HG02970 (cell line): ENCODE results near the gene CELF6.

Experiments
- ATAC-seq: cut with Tn5 transposase; IDR thresholded peaks from one replicate; pipeline ENCODE4 v1.9.1; 2021; ENCODE audit warnings: mild to moderate bottlenecking, moderate library complexity, moderate number of reproducible peaks; ENCODE audit not compliant: unreplicated experiment, low FRiP score

Gene CELF6

DNA sequence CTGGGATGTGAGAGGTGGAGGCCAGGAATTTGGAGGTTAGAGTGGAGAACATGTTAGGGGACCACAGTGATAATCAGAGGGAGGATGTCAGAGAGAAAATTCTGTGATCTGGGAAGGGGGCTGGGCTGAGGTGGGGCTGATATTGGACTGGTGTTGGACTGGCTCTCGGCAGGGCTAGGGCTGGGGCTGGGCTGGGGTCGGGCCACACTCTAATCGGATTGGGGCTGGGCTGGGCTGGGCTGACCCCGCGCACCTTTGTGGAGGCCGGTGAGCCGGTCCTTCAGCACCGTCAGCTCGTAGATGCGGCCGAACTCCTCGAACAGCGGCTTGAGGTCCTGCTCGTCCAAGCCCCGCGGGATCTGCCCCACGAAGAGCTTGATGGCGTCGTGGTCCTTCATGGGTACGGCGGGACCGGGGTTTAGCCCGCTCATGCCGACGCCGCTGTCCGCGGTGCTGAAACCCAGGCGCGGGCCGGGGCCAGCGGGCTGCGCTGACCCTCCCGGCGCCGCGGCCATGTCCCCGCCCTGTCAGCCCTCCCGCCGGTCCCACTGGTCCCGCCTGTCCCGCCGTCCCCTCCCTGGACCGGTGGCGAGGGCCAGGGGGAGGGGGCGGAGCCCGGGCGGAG lies 485 bp downstream of the CELF6 start:
- peak; percentile 31 for ATAC-seq

DNA sequence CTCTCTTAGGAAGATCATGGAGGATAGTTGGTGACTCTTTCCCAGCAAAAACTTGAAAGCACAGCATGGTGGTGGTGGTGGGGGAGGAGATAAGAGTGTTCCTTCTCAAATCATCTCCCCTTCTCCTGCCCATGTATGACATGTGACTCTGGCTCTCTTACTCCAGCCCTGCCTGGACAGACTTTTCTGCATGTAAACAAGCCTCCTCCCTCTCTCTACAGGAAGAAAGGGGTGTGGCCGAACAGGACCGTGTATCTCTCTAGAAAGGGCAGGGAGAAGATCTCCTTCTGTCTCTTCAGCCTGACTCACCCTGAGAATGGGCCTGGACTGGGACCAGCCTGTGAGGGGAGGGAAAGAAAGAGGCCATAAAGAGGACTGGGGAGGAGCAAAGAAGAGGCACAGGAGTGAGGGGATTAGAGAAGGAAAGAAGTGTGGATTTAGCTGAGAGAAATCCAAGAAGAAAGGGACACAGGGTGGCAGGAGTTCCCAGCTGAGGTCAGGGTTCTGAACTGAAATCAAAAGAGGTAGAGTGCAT lies 1.5 kb downstream of the CELF6 start:
- no peak for ATAC-seq

DNA sequence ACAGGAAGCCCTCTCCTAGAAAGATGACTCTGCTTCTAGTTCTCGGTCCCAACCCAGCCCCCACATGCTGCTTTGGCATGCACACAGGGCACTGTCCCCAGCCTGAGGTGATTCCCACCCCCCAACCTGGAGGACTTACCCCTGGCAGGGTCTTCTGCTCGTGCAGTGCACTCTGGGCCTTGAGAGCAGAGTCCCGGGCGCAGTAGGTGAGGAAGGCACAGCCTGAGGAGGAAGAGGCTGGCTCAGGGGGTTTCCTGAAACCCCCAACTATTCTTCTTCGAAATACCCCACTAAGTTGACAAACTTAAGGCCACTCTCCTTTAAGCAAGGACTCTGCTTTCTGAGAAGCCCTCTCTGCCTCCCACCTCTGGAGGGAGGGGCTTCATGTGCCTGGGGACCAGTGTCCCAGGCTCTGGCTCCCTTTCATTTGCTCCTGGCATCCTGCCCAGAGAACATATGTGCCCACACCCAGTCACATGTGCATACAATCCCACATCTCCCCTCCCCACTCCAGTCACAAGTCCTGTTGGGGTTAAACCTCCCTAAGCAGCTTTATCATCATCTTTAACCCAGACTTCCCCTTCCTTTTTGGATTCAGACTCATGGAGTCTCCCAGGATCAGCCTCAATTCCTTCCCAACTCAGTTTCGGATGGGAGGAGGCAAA lies 4.1 kb downstream of the CELF6 start:
- ATAC-seq, result no peak

DNA sequence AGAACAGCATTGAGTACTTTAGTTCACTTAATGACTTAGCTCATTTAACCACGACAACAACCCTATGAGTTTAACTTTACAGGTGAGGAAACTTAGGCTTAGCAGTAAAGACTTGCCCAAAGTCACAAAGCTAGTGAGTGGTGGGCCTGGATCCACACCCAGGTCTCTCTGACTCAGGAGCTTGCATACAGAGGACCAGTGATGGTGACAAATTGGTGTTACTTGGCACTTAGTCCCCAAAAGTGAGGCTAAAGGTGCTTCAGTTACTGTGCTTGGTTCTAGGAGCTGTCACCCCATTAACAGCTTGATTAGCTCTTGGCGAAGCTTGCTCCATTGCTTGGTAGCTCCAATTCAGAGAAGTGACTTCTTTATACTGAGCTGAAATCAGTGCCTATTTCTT lies 6.1 kb downstream of the CELF6 start:
- ATAC-seq, result no peak

DNA sequence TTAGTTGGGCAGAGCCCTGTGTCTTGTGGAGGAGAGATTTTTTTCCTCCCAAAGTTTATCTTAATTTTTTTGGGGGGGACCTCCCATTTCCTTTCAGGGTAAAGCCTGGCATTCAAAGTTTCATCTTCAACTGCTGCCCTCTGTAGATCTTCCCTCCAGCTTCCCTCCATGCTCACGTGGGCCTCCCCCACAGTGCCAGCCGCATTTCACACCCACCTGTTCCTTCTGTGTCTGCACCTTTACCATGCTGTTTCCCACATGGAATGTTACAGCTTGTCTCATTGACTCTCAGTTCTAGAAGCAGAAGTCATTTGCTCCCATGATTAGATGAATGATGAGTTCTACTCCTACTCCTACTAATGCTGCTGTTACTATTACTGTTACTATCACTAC lies 6.5 kb downstream of the CELF6 start:
- no peak for ATAC-seq

DNA sequence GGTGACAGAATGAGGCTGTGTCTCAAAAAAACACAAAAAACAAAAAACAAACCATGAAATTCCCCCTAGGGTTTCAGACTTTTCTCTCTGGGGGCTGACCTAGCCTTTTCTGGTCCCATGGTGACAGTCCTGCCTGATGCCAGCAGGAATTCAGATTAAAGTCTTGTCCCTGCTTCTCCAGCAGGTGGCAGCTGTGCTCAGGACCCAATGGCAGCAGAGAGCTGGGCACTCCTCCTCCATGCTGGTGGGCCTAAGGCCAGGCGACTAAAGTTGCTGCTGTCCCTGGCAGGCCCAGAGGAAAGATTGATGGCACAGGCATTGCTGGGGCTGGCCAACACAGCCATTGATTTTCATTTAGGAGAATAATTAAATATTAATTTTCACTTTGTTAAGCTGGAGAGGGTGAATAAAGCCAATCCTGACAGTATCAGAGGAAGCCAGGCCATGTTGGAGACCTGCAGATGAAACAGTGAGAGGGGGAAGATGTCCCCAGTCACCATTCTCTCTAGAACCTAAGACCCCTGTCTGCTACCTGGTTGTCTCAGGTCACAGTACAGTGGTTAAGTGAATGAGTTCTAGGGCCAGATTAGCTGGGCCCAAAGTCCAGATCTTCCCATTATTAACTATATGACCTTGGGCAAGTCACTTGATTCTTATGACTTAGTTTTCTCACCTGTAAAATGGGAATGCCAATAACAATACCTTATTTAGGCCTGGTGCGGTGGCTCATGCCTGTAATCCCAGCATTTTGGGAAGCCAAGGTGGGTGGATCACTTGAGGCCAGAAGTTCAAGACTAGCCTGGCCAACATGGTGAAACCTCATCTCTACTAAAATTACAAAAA lies 7.1 kb downstream of the CELF6 start:
- ATAC-seq, result no peak

DNA sequence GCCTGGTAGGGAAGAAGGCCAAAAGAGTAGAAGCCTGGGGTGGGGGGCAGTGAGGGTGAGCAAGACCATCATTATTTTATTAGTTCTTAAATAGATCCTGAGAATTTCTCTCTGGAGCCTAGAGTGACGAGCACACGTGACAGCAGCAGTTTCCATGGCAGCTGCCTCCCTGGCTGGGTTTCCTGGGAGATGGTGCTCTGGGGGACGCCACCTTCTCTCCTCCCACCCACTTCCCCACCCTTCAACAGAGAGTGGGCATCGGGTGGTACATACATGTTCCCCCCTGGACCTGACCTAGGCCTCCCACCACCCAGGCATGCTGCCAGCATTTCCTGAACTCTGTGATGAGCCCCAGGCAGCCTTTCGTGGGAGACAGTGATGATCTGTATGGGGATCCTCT lies 12.9 kb downstream of the CELF6 start:
- no peak for ATAC-seq

DNA sequence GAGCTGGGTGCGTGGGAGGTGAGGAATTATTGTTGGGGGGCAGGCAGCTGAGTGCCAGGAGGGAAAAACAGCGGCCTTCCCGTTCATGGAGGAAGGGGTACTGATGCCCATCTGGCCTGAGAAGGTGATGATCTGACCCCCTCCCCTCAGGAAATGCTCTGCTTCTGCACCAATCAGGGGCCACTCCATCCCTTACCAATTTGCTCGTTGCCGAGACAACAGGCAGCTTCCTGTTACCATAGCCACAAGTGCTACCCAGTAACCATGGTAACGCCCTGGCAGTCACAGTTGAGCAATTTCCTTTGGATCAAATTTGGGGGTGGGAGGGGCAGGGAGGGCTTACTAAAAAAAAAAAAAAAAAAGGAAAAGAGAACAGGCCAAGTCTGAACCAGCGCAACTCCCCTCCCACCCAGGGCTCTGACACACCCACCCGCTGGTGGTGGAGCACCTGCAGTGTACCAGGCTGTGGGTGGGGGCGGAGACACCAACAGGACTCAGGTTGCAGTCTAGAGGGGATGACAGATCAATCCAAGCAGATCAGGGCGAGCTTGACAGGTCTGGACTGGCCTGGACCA lies 13.7 kb downstream of the CELF6 start:
- no peak for ATAC-seq

DNA sequence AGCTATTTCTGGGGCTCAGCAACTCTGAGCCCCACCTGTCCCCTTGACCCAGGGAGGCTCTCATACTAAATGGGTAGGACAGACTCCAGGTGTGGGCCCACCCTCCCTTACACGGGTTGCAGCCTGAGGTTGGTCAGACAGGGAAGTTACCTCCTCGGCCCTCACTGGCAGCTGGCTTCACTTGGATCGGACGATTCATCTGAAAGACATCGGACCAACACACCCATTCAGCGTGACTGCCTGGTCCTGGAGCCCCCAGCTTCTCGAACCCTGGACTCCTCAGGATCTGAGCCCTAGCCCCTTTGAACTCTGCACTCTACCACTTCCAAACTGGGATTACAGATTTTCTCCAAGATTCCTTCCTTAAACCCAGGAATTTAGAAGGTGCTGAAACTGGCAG lies 15.4 kb downstream of the CELF6 start:
- no peak for ATAC-seq

DNA sequence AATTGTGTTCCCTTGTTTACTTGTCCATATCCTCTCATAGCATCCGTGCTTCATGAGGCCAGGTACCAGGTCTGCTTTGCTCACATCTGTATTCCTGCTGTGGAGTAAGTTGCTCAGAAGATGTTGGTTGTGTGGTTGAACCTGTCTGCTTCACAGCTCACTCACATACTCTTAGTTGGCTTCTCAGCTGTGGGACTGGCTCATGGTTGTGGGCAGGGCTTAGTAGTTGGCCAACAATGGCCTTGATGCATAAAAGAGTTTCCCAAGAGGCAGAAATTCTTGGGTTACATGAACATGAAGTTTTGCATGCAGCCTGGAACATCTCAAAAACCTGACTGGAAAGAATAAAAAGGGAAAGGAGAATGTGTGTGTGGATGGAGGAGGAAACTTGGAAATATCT lies 17.0 kb downstream of the CELF6 start:
- no peak for ATAC-seq

DNA sequence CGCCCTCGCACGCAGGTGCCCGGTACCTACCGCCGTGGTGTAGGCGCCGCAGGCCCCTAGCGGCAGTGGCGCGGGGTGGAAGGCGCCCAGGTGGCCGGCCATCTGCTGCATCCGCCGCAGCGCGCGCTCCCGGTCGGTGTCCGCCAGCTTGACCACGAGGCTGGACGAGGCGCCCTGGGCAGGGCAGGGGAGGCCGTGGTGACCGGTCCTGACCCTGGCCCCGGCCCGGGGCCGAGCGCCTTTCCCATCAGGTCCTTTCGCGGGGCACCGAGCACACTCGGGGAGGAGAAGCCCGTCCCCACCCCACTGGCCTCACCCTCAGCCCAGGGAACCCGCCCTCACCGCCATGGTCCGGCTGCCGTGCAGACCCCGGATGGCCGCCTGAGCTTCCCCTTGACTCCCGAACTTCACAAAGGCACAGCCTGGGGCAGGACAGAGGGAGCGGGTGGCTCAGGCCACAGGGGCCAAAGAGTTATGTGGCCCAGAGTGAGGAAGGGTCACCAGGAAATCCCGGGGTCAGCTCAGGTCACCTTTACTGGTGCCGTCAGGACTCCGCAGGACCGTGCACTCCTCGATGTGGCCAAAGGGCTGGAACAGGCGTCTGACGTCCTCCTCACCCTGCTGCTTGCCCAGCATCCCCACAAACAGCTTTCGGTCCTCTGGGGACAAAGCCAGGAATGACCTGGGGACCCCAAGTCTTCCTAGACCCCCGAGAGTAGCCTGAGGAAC lies 30.2 kb downstream of the CELF6 start:
- ATAC-seq, result no peak

DNA sequence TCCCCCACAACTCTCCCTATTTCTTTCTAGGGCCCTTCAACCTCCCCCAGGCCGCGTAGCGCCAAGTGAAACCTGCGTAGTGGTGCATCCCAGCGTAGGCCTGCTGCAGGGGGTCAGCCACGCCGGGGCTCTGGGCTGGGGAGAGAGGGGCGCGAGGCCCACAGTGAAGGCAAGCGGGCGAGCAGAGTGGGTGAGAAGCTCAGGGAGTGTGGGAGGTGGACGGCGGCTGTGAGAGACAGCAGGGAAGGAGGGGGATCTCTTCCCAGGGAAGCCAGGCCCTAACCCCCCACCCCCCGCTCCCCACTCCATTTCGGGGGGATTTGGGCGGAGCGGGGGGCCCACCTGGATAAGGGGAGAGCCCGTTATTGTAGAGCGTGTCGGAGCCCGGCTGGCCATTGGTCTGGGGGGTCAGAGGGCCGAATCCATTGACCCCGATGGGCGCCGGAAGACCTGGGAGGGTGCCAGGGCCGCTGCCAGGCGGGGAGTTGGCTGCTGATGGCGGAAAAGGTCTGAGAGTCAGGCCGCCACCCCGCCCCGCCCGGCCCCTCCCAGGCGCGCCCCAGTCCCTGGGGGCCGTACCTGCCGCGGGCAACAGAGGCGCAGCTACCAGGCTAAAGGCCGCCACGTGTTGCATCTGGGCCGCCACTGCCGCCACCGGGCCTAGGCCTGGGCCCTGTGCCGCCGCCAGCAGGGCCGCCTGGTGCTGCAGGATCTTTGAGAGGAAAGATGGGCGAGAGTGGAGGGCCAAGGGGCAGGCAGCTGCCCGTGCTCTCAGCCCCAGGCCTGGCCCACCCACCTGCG lies 31.0 kb downstream of the CELF6 start:
- no peak for ATAC-seq

DNA sequence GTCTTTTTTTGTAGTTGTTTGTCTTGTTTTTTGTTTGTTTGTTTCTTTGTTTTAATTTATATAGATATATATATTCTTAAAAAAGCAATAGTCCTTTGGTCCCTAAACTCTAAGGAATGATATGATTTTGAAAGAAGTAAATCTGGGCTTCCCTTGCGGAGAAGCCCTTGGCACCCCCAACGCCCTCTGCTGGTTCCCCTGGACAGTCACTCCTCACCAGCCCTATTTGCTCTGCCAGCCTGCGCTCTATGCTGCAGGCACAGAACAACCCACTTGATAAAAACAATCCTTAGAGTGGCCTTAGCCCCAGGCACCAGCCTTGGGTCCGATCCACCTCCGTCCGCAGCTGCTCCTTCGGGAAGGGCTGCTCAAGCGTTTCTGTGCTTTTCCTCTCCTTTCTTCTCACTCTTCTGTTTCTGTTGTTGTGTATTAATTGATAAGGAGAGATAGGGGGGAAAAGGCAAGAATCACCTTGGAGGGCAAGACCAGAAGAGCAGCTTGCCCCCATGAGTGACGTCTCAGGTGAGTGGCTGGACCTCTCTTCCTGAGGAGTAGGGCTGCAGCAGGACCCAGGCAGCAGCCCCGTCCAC lies 33.9 kb downstream of the CELF6 start:
- no peak for ATAC-seq

DNA sequence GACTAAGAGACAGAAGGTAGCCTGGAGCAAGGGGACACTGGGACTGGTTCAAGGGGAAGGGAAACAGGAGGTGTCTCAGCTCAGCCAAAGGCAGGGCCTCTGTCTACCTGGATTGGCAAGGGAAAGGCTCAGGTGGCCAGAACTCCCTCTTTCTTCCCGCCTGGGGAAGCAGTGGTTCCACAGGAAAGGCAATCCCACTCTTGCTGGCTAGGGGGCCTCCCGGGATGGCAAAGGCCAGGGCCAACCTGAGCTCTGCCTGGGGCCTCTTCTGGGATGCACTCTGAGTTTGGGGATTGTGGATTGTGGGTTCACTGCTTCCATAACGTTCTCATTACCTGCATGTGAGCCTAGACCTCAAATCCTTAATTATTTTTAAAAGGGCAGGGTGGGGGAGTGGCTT lies 34.6 kb downstream of the CELF6 start:
- no peak for ATAC-seq

DNA sequence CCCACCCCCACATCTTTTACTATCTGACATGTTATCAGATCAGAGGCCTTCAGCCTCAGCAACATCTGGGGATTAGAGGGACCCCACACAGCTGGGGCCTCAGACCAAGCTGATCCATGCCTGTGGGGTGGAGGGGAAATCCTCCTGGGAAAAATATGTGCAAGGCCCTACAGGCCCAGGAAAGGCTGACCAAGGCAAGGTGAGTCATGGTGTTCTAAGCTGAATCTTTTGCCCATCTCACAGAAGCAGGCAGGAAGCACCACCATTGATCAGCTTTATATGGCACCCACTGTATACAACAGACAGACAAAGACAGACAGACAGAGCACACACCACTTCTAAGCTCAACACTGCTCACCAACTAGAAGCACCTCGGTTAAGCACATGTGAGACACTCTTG lies 35.2 kb downstream of the CELF6 start:
- no peak for ATAC-seq

DNA sequence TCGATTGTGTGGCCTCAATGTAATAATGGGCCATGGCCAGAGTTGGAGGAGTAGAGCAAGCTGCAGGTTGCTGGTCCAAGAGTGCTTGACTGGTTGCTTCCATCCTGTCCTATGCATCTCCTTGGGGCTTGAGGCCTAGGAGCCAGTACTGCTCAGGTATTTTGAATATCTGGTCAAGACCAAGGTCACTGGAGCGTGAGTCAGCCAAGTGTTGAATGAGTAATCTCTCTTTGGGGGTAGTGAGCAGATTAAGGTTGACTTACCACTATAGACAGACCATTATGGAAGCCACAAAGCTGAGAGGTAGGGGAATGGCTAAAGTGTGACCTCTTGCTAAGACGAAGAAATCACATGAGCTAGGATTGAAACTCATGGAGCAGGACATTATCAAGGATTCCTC lies 38.2 kb downstream of the CELF6 start:
- no peak for ATAC-seq

DNA sequence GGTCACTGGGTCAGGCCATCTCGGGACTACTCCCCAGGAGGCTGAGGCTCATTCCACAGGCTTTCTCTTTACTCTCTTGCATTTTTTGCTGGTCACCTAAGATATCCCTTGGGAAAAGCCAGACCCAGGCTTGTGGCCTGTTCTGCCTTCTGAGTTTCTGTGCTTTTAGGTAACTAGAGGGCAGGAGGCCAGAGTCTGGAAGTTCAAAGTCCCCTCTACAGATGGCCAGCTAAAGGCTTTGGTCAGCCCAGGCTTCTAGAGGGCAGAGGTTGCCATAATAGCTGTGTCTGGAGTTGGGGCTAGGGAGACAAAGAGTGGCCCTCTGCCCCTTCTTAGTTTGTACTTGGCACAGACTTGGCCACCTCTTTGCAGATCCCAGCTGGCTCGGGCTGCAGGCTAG lies 39.2 kb downstream of the CELF6 start:
- ATAC-seq, result no peak

DNA sequence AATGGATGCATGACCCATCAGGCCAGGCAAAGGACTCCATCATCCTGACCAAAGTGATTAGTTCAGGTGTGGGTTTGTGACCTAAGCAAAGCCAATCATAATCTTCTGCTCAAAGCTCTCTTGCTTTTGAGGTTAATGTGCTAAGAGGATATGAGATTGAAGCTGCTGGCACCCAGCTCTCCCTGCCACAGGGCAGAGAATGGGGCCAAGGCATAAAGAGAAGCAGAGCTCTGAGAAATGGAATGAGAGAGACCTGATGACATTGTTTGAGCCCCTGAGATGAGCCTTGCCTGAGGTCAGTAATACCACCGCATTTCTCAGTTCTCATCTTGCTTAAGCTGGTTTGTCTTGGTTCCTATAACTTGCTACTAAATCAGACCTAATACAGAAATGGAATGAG lies 41.2 kb downstream of the CELF6 start:
- no peak for ATAC-seq

DNA sequence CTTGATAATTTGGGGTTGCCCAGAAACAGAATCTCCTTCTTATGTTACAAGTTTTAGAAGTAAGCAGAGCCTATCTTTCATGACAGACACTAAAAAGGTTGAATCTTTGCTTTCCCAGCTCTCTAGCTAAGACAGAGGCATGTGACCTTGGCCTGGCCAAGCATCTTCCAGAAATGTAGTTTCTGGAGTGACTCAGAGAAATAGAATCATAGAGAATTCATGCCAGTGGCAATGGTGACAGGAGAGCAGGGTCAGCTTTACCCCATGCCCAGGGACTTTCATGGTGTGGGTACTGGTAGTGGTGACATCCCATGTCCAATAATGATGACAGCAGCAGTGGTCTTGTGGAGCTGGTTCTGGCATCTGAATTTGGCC lies 43.6 kb downstream of the CELF6 start:
- ATAC-seq, result no peak
